Skeletal muscle satellite cell (primary cell): ENCODE data around the gene ATXN1.

Experiments
- H3K27me3 ChIP-seq: 2 replicates; pipeline ENCODE4 v1.7.0; 2013; ENCODE audit warnings: low read length; ENCODE audit not compliant: control insufficient read depth, insufficient read depth
- H3K36me3 ChIP-seq: 2 replicates; pipeline ENCODE4 v1.7.0; 2013; ENCODE audit warnings: mild to moderate bottlenecking, control low read depth, low read length; ENCODE audit not compliant: insufficient read depth
- H3K4me1 ChIP-seq: 2 replicates; pipeline ENCODE4 v1.7.0; 2013; ENCODE audit warnings: low read length; ENCODE audit not compliant: control insufficient read depth, insufficient read depth
- H3K4me2 ChIP-seq: 2 replicates; pipeline ENCODE4 v1.7.0; 2013; ENCODE audit warnings: mild to moderate bottlenecking, low read length
- H3K4me3 ChIP-seq: 2 replicates; pipeline ENCODE4 v1.7.0; 2013; ENCODE audit warnings: low read length
- H3K9ac ChIP-seq: 2 replicates; pipeline ENCODE4 v1.7.0; 2013; ENCODE audit warnings: mild to moderate bottlenecking, low read depth, low read length, moderate library complexity
- H3K9me3 ChIP-seq: replicated peaks from 2 replicates; pipeline ENCODE4 v1.7.0; 2013; ENCODE audit warnings: mild to moderate bottlenecking, control low read depth, low read length

The ATXN1 gene

GRCh38 chr6:16296061-16296670, 465.1 kb downstream of the ATXN1 start:
- Histone ChIP-seq H3K4me3 (no peak overlapping the region), H3K9me3 (no peaks in the 10 kb centered on the region), H3K4me1 (no peaks in the 10 kb centered on the region), H3K27me3 (no peaks in the 10 kb centered on the region), H3K9ac (no peak overlapping the region), H3K4me2 (no peak overlapping the region), H3K36me3 (no peaks in the 10 kb centered on the region)

DNA sequence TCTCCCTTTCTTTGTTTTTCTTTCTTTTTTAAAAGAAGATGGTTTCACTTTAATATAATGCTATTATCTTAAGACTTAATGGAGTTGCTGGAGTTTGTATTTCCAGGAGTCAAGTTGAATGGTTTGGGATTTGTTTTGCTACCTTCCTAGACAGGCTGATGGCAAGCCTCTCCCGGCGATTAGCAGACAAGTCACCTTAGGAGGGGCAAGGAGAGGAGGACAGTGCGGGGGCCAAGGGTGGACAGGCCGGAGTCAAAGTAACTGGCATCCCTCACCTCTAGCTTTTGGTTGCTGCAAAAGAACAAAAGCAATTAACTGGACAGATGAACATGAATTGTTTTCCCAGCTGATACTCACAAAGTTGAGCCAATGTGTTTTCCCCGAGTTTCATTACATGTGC, 465.8 kb downstream of the ATXN1 start:
- no peaks in the 10 kb centered on the region for H3K9me3 ChIP-seq
- no peak overlapping the region for H3K4me2 ChIP-seq
- no peaks in the 10 kb centered on the region for H3K4me1 ChIP-seq
- H3K36me3 ChIP-seq: no peaks in the 10 kb centered on the region
- H3K4me3 ChIP-seq: no peak overlapping the region
- H3K9ac ChIP-seq: no peak overlapping the region
- no peaks in the 10 kb centered on the region for H3K27me3 ChIP-seq

GRCh38 chr6:16295060-16295459, 466.2 kb downstream of the ATXN1 start:
- no peak overlapping the region for H3K4me3 ChIP-seq
- H3K9ac ChIP-seq: no peak overlapping the region
- H3K4me2 ChIP-seq: no peak overlapping the region
- H3K9me3 ChIP-seq: no peaks in the 10 kb centered on the region
- no peaks in the 10 kb centered on the region for H3K36me3 ChIP-seq
- no peaks in the 10 kb centered on the region for H3K27me3 ChIP-seq
- H3K4me1 ChIP-seq: no peaks in the 10 kb centered on the region

GRCh38 chr6:16294371-16294770, 466.9 kb downstream of the ATXN1 start:
- Histone ChIP-seq H3K4me2 (no peak overlapping the region), H3K27me3 (no peaks in the 10 kb centered on the region), H3K4me1 (no peaks in the 10 kb centered on the region), H3K4me3 (no peak overlapping the region), H3K9ac (no peak overlapping the region), H3K36me3 (no peaks in the 10 kb centered on the region), H3K9me3 (no peaks in the 10 kb centered on the region)

DNA sequence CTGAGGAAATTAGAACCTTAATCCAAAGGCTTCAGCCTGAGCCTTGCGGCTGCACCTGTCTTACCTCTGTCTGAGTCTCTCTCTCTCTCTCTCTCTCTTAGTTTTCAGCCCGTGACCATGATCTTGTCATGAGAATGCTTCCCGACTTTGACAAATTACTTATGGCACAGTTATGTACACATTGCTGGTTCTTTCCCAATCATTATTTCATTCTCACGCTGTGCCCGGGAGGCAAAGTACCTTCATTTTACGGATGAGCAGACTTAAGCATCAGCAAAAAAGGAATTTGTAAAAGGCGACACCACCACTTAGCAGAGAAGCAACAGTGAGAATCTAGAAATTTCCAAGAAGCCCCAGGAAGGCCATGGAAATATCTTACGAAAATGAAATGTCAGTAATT, 468.3 kb downstream of the ATXN1 start:
- H3K4me2 ChIP-seq: no peak overlapping the region
- no peaks in the 10 kb centered on the region for H3K4me1 ChIP-seq
- H3K9ac ChIP-seq: no peak overlapping the region
- no peaks in the 10 kb centered on the region for H3K36me3 ChIP-seq
- no peak overlapping the region for H3K4me3 ChIP-seq
- no peaks in the 10 kb centered on the region for H3K9me3 ChIP-seq
- no peaks in the 10 kb centered on the region for H3K27me3 ChIP-seq

GRCh38 chr6:16292432-16292831, 468.8 kb downstream of the ATXN1 start:
- no peak overlapping the region for H3K4me2 ChIP-seq
- H3K9me3 ChIP-seq: no peaks in the 10 kb centered on the region
- H3K27me3 ChIP-seq: no peaks in the 10 kb centered on the region
- no peak overlapping the region for H3K4me3 ChIP-seq
- H3K36me3 ChIP-seq: no peaks in the 10 kb centered on the region
- no peaks in the 10 kb centered on the region for H3K4me1 ChIP-seq
- no peak overlapping the region for H3K9ac ChIP-seq

GRCh38 chr6:16291739-16292138, 469.5 kb downstream of the ATXN1 start:
- Histone ChIP-seq H3K9ac (no peak overlapping the region), H3K9me3 (no peaks in the 10 kb centered on the region), H3K27me3 (no peaks in the 10 kb centered on the region), H3K4me3 (no peak overlapping the region), H3K36me3 (no peaks in the 10 kb centered on the region), H3K4me2 (no peak overlapping the region), H3K4me1 (no peaks in the 10 kb centered on the region)

DNA sequence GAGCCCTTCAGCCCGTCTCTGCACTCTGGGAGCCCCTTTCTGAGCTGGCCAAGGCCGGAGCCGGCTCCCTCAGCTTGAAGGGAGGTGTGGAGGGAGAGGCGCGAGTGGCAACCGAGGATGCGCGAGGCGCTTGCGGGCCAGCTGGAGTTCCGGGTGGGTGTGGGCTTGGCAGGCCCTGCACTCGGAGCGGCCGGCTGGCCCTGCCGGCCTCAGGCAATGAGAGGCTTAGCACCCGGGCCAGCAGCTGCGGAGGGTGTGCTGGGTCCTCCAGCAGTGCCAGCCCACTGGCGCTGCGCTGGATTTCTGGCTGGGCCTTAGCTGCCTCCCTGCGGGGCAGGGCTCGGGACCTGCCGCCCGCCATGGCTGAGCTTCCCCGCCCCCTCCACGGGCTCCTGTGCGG, 473.1 kb downstream of the ATXN1 start:
- Histone ChIP-seq H3K27me3 (no peaks in the 10 kb centered on the region), H3K4me3 (no peak overlapping the region), H3K36me3 (no peaks in the 10 kb centered on the region), H3K9ac (no peak overlapping the region), H3K4me1 (no peaks in the 10 kb centered on the region), H3K4me2 (no peak overlapping the region), H3K9me3 (no peaks in the 10 kb centered on the region)

GRCh38 chr6:16286151-16286522, 475.1 kb downstream of the ATXN1 start:
- Histone ChIP-seq H3K27me3 (no peaks in the 10 kb centered on the region), H3K4me2 (no peak overlapping the region), H3K9ac (no peak overlapping the region), H3K9me3 (no peaks in the 10 kb centered on the region), H3K36me3 (no peaks in the 10 kb centered on the region), H3K4me1 (no peaks in the 10 kb centered on the region), H3K4me3 (no peak overlapping the region)

- Histone ChIP-seq H3K4me2 (no peak overlapping the region), H3K4me1 (no peaks in the 10 kb centered on the region), H3K36me3 (no peaks in the 10 kb centered on the region)
Observed at GRCh38 chr6:16285467-16286150, 475.7 kb downstream of the ATXN1 start.

GRCh38 chr6:16284472-16284871, 476.8 kb downstream of the ATXN1 start:
- Histone ChIP-seq H3K4me3 (no peak overlapping the region), H3K9ac (no peak overlapping the region), H3K9me3 (no peaks in the 10 kb centered on the region), H3K36me3 (no peaks in the 10 kb centered on the region), H3K4me1 (no peaks in the 10 kb centered on the region), H3K4me2 (no peak overlapping the region), H3K27me3 (no peaks in the 10 kb centered on the region)

More at GRCh38 chr6:16285467-16286150, 475.7 kb downstream of the ATXN1 start:
- Histone ChIP-seq H3K9me3 (no peaks in the 10 kb centered on the region), H3K27me3 (no peaks in the 10 kb centered on the region), H3K9ac (no peak overlapping the region), H3K4me3 (no peak overlapping the region)

GRCh38 chr6:16282370-16282769, 478.9 kb downstream of the ATXN1 start:
- Histone ChIP-seq H3K27me3 (no peaks in the 10 kb centered on the region), H3K4me1 (peaks cover 12% of the 10 kb centered on the region), H3K4me2 (no peak overlapping the region), H3K4me3 (no peak overlapping the region), H3K9me3 (no peaks in the 10 kb centered on the region), H3K36me3 (no peaks in the 10 kb centered on the region), H3K9ac (no peak overlapping the region)
